ENCODE data around the gene SMTNL2. TPM values are rescaled to one million over a fixed set of nuclear protein-coding genes. Genes with fewer than 3 reads are reported as not detected.

Gene SMTNL2
- total RNA-seq, 1 donor from 2014 or later: 0.46 TPM

GRCh38 chr17:4572131-4572530 is 12.2 kb upstream of the SMTNL2 start:
- no peak for DNase-seq (ENCODE audit: low read depth)
- no peak for TF ChIP-seq CTCF (IDR thresholded peaks at IDR 0.05; ENCODE audit: insufficient read depth, low read length, poor library complexity, severe bottlenecking)
- peaks cover 31% of the 10 kb centered on the region for H3K27me3 ChIP-seq (ENCODE audit: control insufficient read depth, insufficient read depth, low read length)

GRCh38 chr17:4573115-4573514 is 11.2 kb upstream of the SMTNL2 start:
- no peak for DNase-seq (ENCODE audit: low read depth)
- no peak for TF ChIP-seq CTCF (IDR thresholded peaks at IDR 0.05; ENCODE audit: insufficient read depth, low read length, poor library complexity, severe bottlenecking)
- no peaks in the 10 kb centered on the region for H3K36me3 ChIP-seq (ENCODE audit: control insufficient read depth, insufficient read depth, low read length)
- peaks cover 35% of the 10 kb centered on the region for H3K27me3 ChIP-seq (ENCODE audit: control insufficient read depth, insufficient read depth, low read length)
- H3K4me3 ChIP-seq (ENCODE audit: low read depth, low read length): no peak overlapping the region

More at GRCh38 chr17:4572131-4572530, 12.2 kb upstream of the SMTNL2 start:
- H3K36me3 ChIP-seq (ENCODE audit: control insufficient read depth, insufficient read depth, low read length): no peaks in the 10 kb centered on the region
- H3K4me3 ChIP-seq (ENCODE audit: low read depth, low read length): no peak overlapping the region

- no peak for DNase-seq (ENCODE audit: low read depth)
- Histone ChIP-seq H3K36me3 (ENCODE audit: control insufficient read depth, insufficient read depth, low read length) (no peaks in the 10 kb centered on the region), H3K4me3 (ENCODE audit: low read depth, low read length) (no peak overlapping the region)
These were observed 10.7 kb upstream of the SMTNL2 start for GRCh38 chr17:4573669-4574068.

GRCh38 chr17:4574448-4575045 is 9.8 kb upstream of the SMTNL2 start:
- no peak for DNase-seq (ENCODE audit: low read depth)
- no peak overlapping the region for H3K4me3 ChIP-seq (ENCODE audit: low read depth, low read length)
- no peak for TF ChIP-seq CTCF (IDR thresholded peaks at IDR 0.05; ENCODE audit: insufficient read depth, low read length, poor library complexity, severe bottlenecking)
- peaks cover 35% of the 10 kb centered on the region for H3K27me3 ChIP-seq (ENCODE audit: control insufficient read depth, insufficient read depth, low read length)
- no peaks in the 10 kb centered on the region for H3K36me3 ChIP-seq (ENCODE audit: control insufficient read depth, insufficient read depth, low read length)

More at GRCh38 chr17:4573669-4574068, 10.7 kb upstream of the SMTNL2 start:
- no peak for TF ChIP-seq CTCF (IDR thresholded peaks at IDR 0.05; ENCODE audit: insufficient read depth, low read length, poor library complexity, severe bottlenecking)
- H3K27me3 ChIP-seq (ENCODE audit: control insufficient read depth, insufficient read depth, low read length): peaks cover 35% of the 10 kb centered on the region

- Histone ChIP-seq H3K4me3 (ENCODE audit: low read depth, low read length) (no peak overlapping the region), H3K27me3 (ENCODE audit: control insufficient read depth, insufficient read depth, low read length) (peaks cover 42% of the 10 kb centered on the region), H3K36me3 (ENCODE audit: control insufficient read depth, insufficient read depth, low read length) (no peaks in the 10 kb centered on the region)
- no peak for DNase-seq (ENCODE audit: low read depth)
- TF ChIP-seq CTCF (IDR thresholded peaks at IDR 0.05; ENCODE audit: insufficient read depth, low read length, poor library complexity, severe bottlenecking): no peak
These were observed 8.2 kb upstream of the SMTNL2 start for GRCh38 chr17:4576161-4576558.

- Histone ChIP-seq H3K27me3 (ENCODE audit: control insufficient read depth, insufficient read depth, low read length) (peaks cover 43% of the 10 kb centered on the region), H3K36me3 (ENCODE audit: control insufficient read depth, insufficient read depth, low read length) (no peaks in the 10 kb centered on the region), H3K4me3 (ENCODE audit: low read depth, low read length) (no peak overlapping the region)
- no peak for TF ChIP-seq CTCF (IDR thresholded peaks at IDR 0.05; ENCODE audit: insufficient read depth, low read length, poor library complexity, severe bottlenecking)
- DNase-seq (ENCODE audit: low read depth): no peak
These were observed 7.5 kb upstream of the SMTNL2 start for GRCh38 chr17:4576729-4577322.

All from kidney epithelial cell (primary cell).